HG02943 (cell line): ENCODE measurements around the gene SLC26A3.
"Not testable (repeated sequence)": the region's sequence is repeated elsewhere in the genome, so short reads cannot be mapped to it uniquely, and the experiment has no call there.

ENCODE experiments used
- ATAC-seq: cut with Tn5 transposase; IDR thresholded peaks from one replicate; pipeline ENCODE4 v1.9.1; 2021; ENCODE audit warnings: mild to moderate bottlenecking, low read depth, moderate library complexity; ENCODE audit not compliant: unreplicated experiment

The SLC26A3 gene

GRCh38 chr7:107803009-107803610 is at the start of gene SLC26A3:
SLC26A3 (minus strand) TSS chr7:107803223; CDS start chr7:107794509, 8,714 bp downstream.
- ATAC-seq, result no peak

GRCh38 chr7:107850643-107851042 is 47.6 kb upstream of the SLC26A3 start:
- no peak for ATAC-seq

GRCh38 chr7:107850216-107850615 is 47.2 kb upstream of the SLC26A3 start:
- ATAC-seq, result no peak

GRCh38 chr7:107848211-107848610 is 45.2 kb upstream of the SLC26A3 start:
- not testable (repeated sequence) for ATAC-seq

GRCh38 chr7:107847836-107848175 is 44.8 kb upstream of the SLC26A3 start:
- not testable (repeated sequence) for ATAC-seq

- ATAC-seq, result no peak
Measured at GRCh38 chr7:107847168-107847835, 44.3 kb upstream of the SLC26A3 start.

- ATAC-seq, result no peak
Measured at GRCh38 chr7:107846324-107846723, 43.3 kb upstream of the SLC26A3 start.

GRCh38 chr7:107843184-107843583 is 40.2 kb upstream of the SLC26A3 start:
- ATAC-seq, result no peak

- ATAC-seq, result no peak
Measured at GRCh38 chr7:107842213-107842612, 39.2 kb upstream of the SLC26A3 start.

- ATAC-seq, result no peak
Measured at GRCh38 chr7:107838816-107839565, 36.0 kb upstream of the SLC26A3 start.

GRCh38 chr7:107838024-107838601 is 35.1 kb upstream of the SLC26A3 start:
- ATAC-seq, result no peak

GRCh38 chr7:107837145-107837512 is 34.1 kb upstream of the SLC26A3 start:
- ATAC-seq, result no peak

- no peak for ATAC-seq
Measured at GRCh38 chr7:107836237-107837144, 33.5 kb upstream of the SLC26A3 start.

GRCh38 chr7:107834401-107834800 is 31.4 kb upstream of the SLC26A3 start:
- ATAC-seq, result no peak

- no peak for ATAC-seq
Measured at GRCh38 chr7:107833684-107834106, 30.7 kb upstream of the SLC26A3 start.

GRCh38 chr7:107830420-107830819 is 27.4 kb upstream of the SLC26A3 start:
- ATAC-seq, result no peak

- no peak for ATAC-seq
Measured at GRCh38 chr7:107828540-107828939, 25.5 kb upstream of the SLC26A3 start.

- ATAC-seq, result no peak
Measured at GRCh38 chr7:107827501-107827900, 24.5 kb upstream of the SLC26A3 start.

- no peak for ATAC-seq
Measured at GRCh38 chr7:107826451-107826850, 23.4 kb upstream of the SLC26A3 start.

- no peak for ATAC-seq
Measured at GRCh38 chr7:107824858-107825257, 21.8 kb upstream of the SLC26A3 start.
